SU-DHL-6 (cell line): Measurements from ENCODE around the gene DOCK8.

Source experiments
- H2AFZ ChIP-seq: fragments of 200-600 bp; sonication (generic); 2 replicates; pipeline ENCODE4 v1.6.1; 2014; ENCODE audit warnings: low read depth, mild to moderate bottlenecking, moderate library complexity, mixed read lengths, antibody characterized with exemption, low read length; ENCODE audit not compliant: severe bottlenecking
- H3F3A ChIP-seq: fragments of 200-600 bp; shearing (Covaris generic); 2 replicates; pipeline ENCODE4 v1.6.0; 2016; ENCODE audit warnings: antibody characterized with exemption, mild to moderate bottlenecking; ENCODE audit not compliant: insufficient read depth
- H3K27ac ChIP-seq: fragments of 200-600 bp; sonication (generic); 2 replicates; pipeline ENCODE4 v1.5.1; 2016; ENCODE audit warnings: low read depth, mild to moderate bottlenecking, low read length, moderate library complexity, mixed read lengths
- H3K27me3 ChIP-seq: fragments of 200-600 bp; sonication (generic), shearing (Covaris generic); 2 replicates; pipeline ENCODE4 v1.6.0; 2014; ENCODE audit warnings: mild to moderate bottlenecking, low read length
- H3K36me3 ChIP-seq: fragments of 200-600 bp; sonication (generic); 2 replicates; pipeline ENCODE4 v1.6.1; 2014; ENCODE audit warnings: mild to moderate bottlenecking, low read length, mixed read lengths
- H3K4me2 ChIP-seq: fragments of 300-600, 200-600 bp; shearing (Covaris generic), sonication (generic); 2 replicates; pipeline ENCODE4 v1.6.0; 2014; ENCODE audit warnings: low read length, low read depth, mild to moderate bottlenecking; ENCODE audit not compliant: poor library complexity, severe bottlenecking
- H3K4me3 ChIP-seq: fragments of 200-600 bp; sonication (generic); 2 replicates; pipeline ENCODE4 v1.5.1; 2014; ENCODE audit warnings: antibody characterized with exemption, low read length, mild to moderate bottlenecking, mixed read lengths; ENCODE audit not compliant: insufficient read depth, poor library complexity, severe bottlenecking
- H3K79me2 ChIP-seq: fragments of 200-600 bp; sonication (generic); 2 replicates; pipeline ENCODE4 v1.6.1; 2014; ENCODE audit warnings: mild to moderate bottlenecking, low read length, moderate library complexity; ENCODE audit not compliant: insufficient read depth
- H3K9ac ChIP-seq: fragments of 200-600 bp; sonication (generic); 2 replicates; pipeline ENCODE4 v1.7.0; 2014; ENCODE audit warnings: mild to moderate bottlenecking, low read length
- H3K9me2 ChIP-seq: fragments of 200-600 bp; sonication (generic); replicated peaks from 2 replicates; pipeline ENCODE4 v1.6.1; 2014; ENCODE audit warnings: low read length; ENCODE audit not compliant: insufficient read depth
- H3K9me3 ChIP-seq: fragments of 200-600 bp; sonication (generic); 2 replicates; pipeline ENCODE4 v1.6.1; 2014; ENCODE audit warnings: low read length, mixed read lengths; ENCODE audit not compliant: insufficient read depth
- H4K20me1 ChIP-seq: fragments of 200-600 bp; sonication (generic); 2 replicates; pipeline ENCODE4 v1.6.1; 2014; ENCODE audit warnings: low read depth, mild to moderate bottlenecking, antibody characterized with exemption, low read length, moderate library complexity, mixed read lengths
- CTCF ChIP-seq: fragments of 200-600 bp; sonication (generic); IDR thresholded peaks from one replicate; pipeline ENCODE4 v1.5.1; 2017; ENCODE audit warnings: antibody characterized with exemption, mild to moderate bottlenecking, low read length, moderate library complexity; ENCODE audit not compliant: insufficient read depth, poor library complexity, severe bottlenecking
- EZH2phosphoT487 ChIP-seq: fragments of 200-600 bp; sonication (generic), shearing (Covaris generic); conservative IDR thresholded peaks from 2 replicates; pipeline ENCODE4 v1.6.1; 2018; ENCODE audit warnings: mild to moderate bottlenecking, antibody characterized with exemption, low read length, moderate library complexity, mixed read lengths

Gene DOCK8

GRCh38 chr9:312596-313320, 98.1 kb downstream of the DOCK8 start:
- Histone ChIP-seq H3K9me3 (no peaks in the 10 kb centered on the region), H3K27ac (no peak overlapping the region), H4K20me1 (no peaks in the 10 kb centered on the region), H3K4me2 (no peak overlapping the region), H2AFZ (no peak overlapping the region), H3K9ac (no peak overlapping the region), H3F3A (0 out of 2 replicates have a peak, but pooled peaks cover 7% of the 10 kb centered on the region), H3K4me3 (no peak overlapping the region), H3K79me2 (no peaks in the 10 kb centered on the region), H3K9me2 (no peaks in the 10 kb centered on the region), H3K27me3 (no peaks in the 10 kb centered on the region), H3K36me3 (peaks cover 50% of the 10 kb centered on the region)
- TF ChIP-seq CTCF (no peak), EZH2phosphoT487 (no peak)

- Histone ChIP-seq H3K36me3 (peaks cover 54% of the 10 kb centered on the region), H3K79me2 (no peaks in the 10 kb centered on the region), H3F3A (0 out of 2 replicates have a peak, but pooled peaks cover 7% of the 10 kb centered on the region), H3K4me3 (no peak overlapping the region), H3K27ac (no peak overlapping the region), H2AFZ (no peak overlapping the region), H3K27me3 (no peaks in the 10 kb centered on the region), H3K9me3 (no peaks in the 10 kb centered on the region), H4K20me1 (no peaks in the 10 kb centered on the region), H3K4me2 (no peak overlapping the region), H3K9me2 (no peaks in the 10 kb centered on the region), H3K9ac (no peak overlapping the region)
- TF ChIP-seq EZH2phosphoT487, result no peak
- no peak for TF ChIP-seq CTCF
These were observed 101.8 kb downstream of the DOCK8 start for GRCh38 chr9:316382-316965.

GRCh38 chr9:318646-319045, 104.0 kb downstream of the DOCK8 start:
- Histone ChIP-seq H3K9me3 (no peaks in the 10 kb centered on the region), H3K4me2 (no peak overlapping the region), H3K4me3 (no peak overlapping the region), H3K27ac (no peak overlapping the region), H3K9me2 (no peaks in the 10 kb centered on the region), H3K27me3 (no peaks in the 10 kb centered on the region), H3K36me3 (peaks cover 48% of the 10 kb centered on the region), H3F3A (0 out of 2 replicates have a peak, but pooled peaks cover 6% of the 10 kb centered on the region), H4K20me1 (no peaks in the 10 kb centered on the region), H2AFZ (no peak overlapping the region), H3K79me2 (no peaks in the 10 kb centered on the region), H3K9ac (no peak overlapping the region)
- no peak for TF ChIP-seq CTCF
- no peak for TF ChIP-seq EZH2phosphoT487
